H9 (cell line): ENCODE results near the gene KCNK16. TPM values are rescaled to one million over a fixed set of nuclear protein-coding genes. Genes with fewer than 3 reads are reported as not detected.

ENCODE experiments used
- DNase-seq: peaks from one replicate; pipeline ENCODE4 v3.0.0-alpha.2; 2017
- H2AFZ ChIP-seq: one replicate; pipeline ENCODE4 v1.6.1; 2013; ENCODE audit warnings: mild to moderate bottlenecking, low read length, control low read depth, moderate library complexity
- H2AK5ac ChIP-seq: 2 replicates; pipeline ENCODE4 v1.6.1; 2013; ENCODE audit warnings: low read length, control low read depth, mixed read lengths; ENCODE audit not compliant: insufficient read length
- H2BK120ac ChIP-seq: one replicate; pipeline ENCODE4 v1.6.1; 2013; ENCODE audit warnings: low read depth, mild to moderate bottlenecking, low read length, control low read depth, inconsistent platforms; ENCODE audit not compliant: poor library complexity, severe bottlenecking
- H2BK12ac ChIP-seq: 2 replicates; pipeline ENCODE4 v1.6.1; 2013; ENCODE audit warnings: low read length, control low read depth, mixed read lengths, low read depth; ENCODE audit not compliant: insufficient read length
- H2BK15ac ChIP-seq: 2 replicates; pipeline ENCODE4 v1.6.1; 2013; ENCODE audit warnings: low read depth, low read length, control low read depth
- H2BK20ac ChIP-seq: one replicate; pipeline ENCODE4 v1.6.1; 2013; ENCODE audit warnings: low read depth, mild to moderate bottlenecking, low read length, control low read depth, inconsistent platforms; ENCODE audit not compliant: poor library complexity, severe bottlenecking
- H2BK5ac ChIP-seq: 2 replicates; pipeline ENCODE4 v1.6.1; 2013; ENCODE audit warnings: low read length, control low read depth, mixed read lengths; ENCODE audit not compliant: insufficient read length
- H3K14ac ChIP-seq: 2 replicates; pipeline ENCODE4 v1.6.1; 2013; ENCODE audit warnings: low read length, control low read depth; ENCODE audit not compliant: insufficient read depth
- H3K18ac ChIP-seq: 2 replicates; pipeline ENCODE4 v1.6.1; 2013; ENCODE audit warnings: low read depth, mild to moderate bottlenecking, mixed read lengths, low read length, control low read depth; ENCODE audit not compliant: insufficient read length
- H3K23ac ChIP-seq: 2 replicates; pipeline ENCODE4 v1.6.1; 2013; ENCODE audit warnings: low read length, control low read depth, mixed read lengths, low read depth; ENCODE audit not compliant: insufficient read length
- H3K23me2 ChIP-seq: 2 replicates; pipeline ENCODE4 v1.6.1; 2013; ENCODE audit warnings: low read depth, mild to moderate bottlenecking, mixed read lengths, low read length, control low read depth; ENCODE audit not compliant: insufficient read length, poor library complexity, severe bottlenecking
- H3K27ac ChIP-seq: 2 replicates; pipeline ENCODE4 v1.5.1; 2013; ENCODE audit warnings: low read length, control low read depth, mixed read lengths, low read depth; ENCODE audit not compliant: insufficient read length
- H3K27me3 ChIP-seq: 2 replicates; pipeline ENCODE4 v1.6.1; 2013; ENCODE audit warnings: low read length, control low read depth, inconsistent platforms; ENCODE audit not compliant: insufficient read depth
- H3K4ac ChIP-seq: 2 replicates; pipeline ENCODE4 v1.6.1; 2013; ENCODE audit warnings: low read depth, mild to moderate bottlenecking, control low read depth, inconsistent platforms, low read length, moderate library complexity
- H3K4me1 ChIP-seq: 2 replicates; pipeline ENCODE4 v1.6.1; 2013; ENCODE audit warnings: low read length, control low read depth, inconsistent platforms; ENCODE audit not compliant: insufficient read depth
- H3K4me2 ChIP-seq: 2 replicates; pipeline ENCODE4 v1.6.1; 2013; ENCODE audit warnings: low read length, control low read depth, mixed read lengths; ENCODE audit not compliant: insufficient read length, insufficient read depth
- H3K56ac ChIP-seq: 2 replicates; pipeline ENCODE4 v1.6.1; 2013; ENCODE audit warnings: low read depth, mild to moderate bottlenecking, mixed read lengths, low read length, control low read depth; ENCODE audit not compliant: insufficient read length
- H3K79me1 ChIP-seq: 2 replicates; pipeline ENCODE4 v1.6.1; 2013; ENCODE audit warnings: low read depth, mild to moderate bottlenecking, moderate library complexity, low read length, control low read depth, inconsistent platforms; ENCODE audit not compliant: insufficient read depth, poor library complexity, severe bottlenecking
- H3K79me2 ChIP-seq: 2 replicates; pipeline ENCODE4 v1.6.1; 2013; ENCODE audit warnings: low read length, control low read depth, inconsistent platforms; ENCODE audit not compliant: insufficient read depth
- H3K9ac ChIP-seq: 2 replicates; pipeline ENCODE4 v1.6.1; 2013; ENCODE audit warnings: low read length, control low read depth, mixed read lengths; ENCODE audit not compliant: insufficient read length; ENCODE audit errors: extremely low read depth
- H3K9me3 ChIP-seq: one replicate; pipeline ENCODE4 v1.6.1; 2013; ENCODE audit warnings: low read depth, low read length, inconsistent platforms; ENCODE audit not compliant: control insufficient read depth
- H3T11ph ChIP-seq: one replicate; pipeline ENCODE4 v1.6.1; 2013; ENCODE audit warnings: mild to moderate bottlenecking, low read length, control low read depth, inconsistent platforms
- H4K20me1 ChIP-seq: one replicate; pipeline ENCODE4 v1.6.1; 2013; ENCODE audit not compliant: control insufficient read depth, insufficient read length, insufficient read depth
- H4K5ac ChIP-seq: 2 replicates; pipeline ENCODE4 v1.6.1; 2013; ENCODE audit warnings: low read depth, mild to moderate bottlenecking, mixed read lengths, low read length, control low read depth; ENCODE audit not compliant: insufficient read length
- H4K8ac ChIP-seq: replicated peaks from 2 replicates; pipeline ENCODE4 v1.6.1; 2013; ENCODE audit warnings: low read length, control low read depth, mixed read lengths, low read depth; ENCODE audit not compliant: insufficient read length
- H4K91ac ChIP-seq: 2 replicates; pipeline ENCODE4 v1.6.1; 2013; ENCODE audit warnings: low read depth, mild to moderate bottlenecking, moderate library complexity, mixed read lengths, low read length, control low read depth; ENCODE audit not compliant: insufficient read length
- H3K27ac Mint-ChIP-seq, 3 experiments: 2 replicates in 2 of 3; 3 replicates in 1 of 3; pipeline ENCODE4 v1.8.0; 2020 to 2021; ENCODE audit warnings: mixed read lengths in 3 of 3, mild to moderate bottlenecking in 1 of 3, moderate library complexity in 1 of 3
- H3K27me3 Mint-ChIP-seq: 2 replicates; pipeline ENCODE4 v1.8.0; 2021; ENCODE audit warnings: low read depth, mild to moderate bottlenecking, moderate library complexity, mixed read lengths
- H3K36me3 Mint-ChIP-seq, 3 experiments: 2 replicates in 2 of 3; 3 replicates in 1 of 3; pipeline ENCODE4 v1.8.0; 2020 to 2021; ENCODE audit warnings: low read depth in 3 of 3, mixed read lengths in 3 of 3; ENCODE audit not compliant: insufficient read depth in 1 of 3
- H3K4me1 Mint-ChIP-seq, 2 experiments: 2 replicates each; pipeline ENCODE4 v1.8.0; 2020; ENCODE audit warnings: mixed read lengths in 2 of 2
- H3K4me3 Mint-ChIP-seq, 2 experiments: 2 replicates in 1 of 2; 3 replicates in 1 of 2; pipeline ENCODE4 v1.8.0; 2020 to 2021; ENCODE audit warnings: mild to moderate bottlenecking in 2 of 2, mixed read lengths in 2 of 2, moderate library complexity in 1 of 2
- H3K9me3 Mint-ChIP-seq, 2 experiments: 2 replicates in 1 of 2; 3 replicates in 1 of 2; pipeline ENCODE4 v1.8.0; 2020; ENCODE audit warnings: mild to moderate bottlenecking in 2 of 2, mixed read lengths in 2 of 2, moderate library complexity in 1 of 2
- CTCF ChIP-seq: fragments of 200-600 bp; sonication (generic); conservative IDR thresholded peaks from 3 replicates; pipeline ENCODE4 v1.8.0; 2021; ENCODE audit warnings: antibody characterized with exemption, mild to moderate bottlenecking
- whole genome bisulfite sequencing: extraction: QIAGEN DNeasy Blood & Tissue Kit; methylation state at CpG from one replicate; pipeline ENCODE4 v1.1.7; 2013; ENCODE audit warnings: missing lambda C conversion rate, low lambda C conversion rate, mixed read lengths; ENCODE audit not compliant: insufficient read length; ENCODE audit errors: extremely low coverage; 5-methylcytosine and 5-hydroxymethylcytosine counted together
- total RNA-seq: library from RNA; stranded (reverse); gene quantifications from 2 replicates; pipeline ENCODE4 v1.2.1, GENCODE V29; 2021

The KCNK16 gene
- total RNA-seq, 1 experiment from 2014 or later: not detected

- Histone ChIP-seq H3K4me1 (no peaks in the 10 kb centered on the region), H3K4ac (no peak overlapping the region), H3K23ac (no peak overlapping the region), H2BK20ac (no peak overlapping the region), H2BK120ac (no peak overlapping the region), H2BK12ac (no peak overlapping the region), H2AK5ac (no peak overlapping the region), H4K8ac (no peak overlapping the region), H2AFZ (no peak overlapping the region), H2BK5ac (no peak overlapping the region), H3K79me1 (no peaks in the 10 kb centered on the region), H3K9me3 (no peaks in the 10 kb centered on the region), H2BK15ac (no peak overlapping the region), H3K56ac (no peak overlapping the region), H4K91ac (no peak overlapping the region), H3T11ph (no peak overlapping the region), H3K9ac (no peak overlapping the region), H3K27ac (no peak overlapping the region), H3K14ac (no peak overlapping the region), H3K18ac (no peak overlapping the region), H3K27me3 (no peaks in the 10 kb centered on the region), H4K5ac (no peak overlapping the region), H3K79me2 (no peaks in the 10 kb centered on the region), H3K4me2 (no peak overlapping the region), H3K23me2 (no peaks in the 10 kb centered on the region), H4K20me1 (no peaks in the 10 kb centered on the region)
- H3K36me3 Mint-ChIP-seq: no peaks in the 10 kb centered on the region
- peaks cover 6% of the 10 kb centered on the region for H3K27me3 Mint-ChIP-seq
- WGBS: no CpG with 5 or more reads among the region's 2 CpGs
- peaks cover 19 to 22% of the 10 kb centered on the region in 2 experiments for H3K4me1 Mint-ChIP-seq
- no peak for TF ChIP-seq CTCF
- H3K27ac Mint-ChIP-seq: no peak overlapping the region
- H3K4me3 Mint-ChIP-seq: no peak overlapping the region
- no peaks in the 10 kb centered on the region; a peak in 1 of 5 replicates for H3K9me3 Mint-ChIP-seq
- no peak for DNase-seq
These were observed 39.7 kb downstream of the KCNK16 start for GRCh38 chr6:39282774-39283173.
